MM.1S (cell line): ENCODE measurements around the gene HDGFL3.
"Not testable (repeated sequence)": the region's sequence is repeated elsewhere in the genome, so short reads cannot be mapped to it uniquely, and the experiment has no call there.

Experiments used
- CTCF ChIP-seq: fragments of 300-600 bp; sonication (generic); IDR thresholded peaks from 2 replicates; pipeline ENCODE4 v1.5.1; 2016; ENCODE audit warnings: antibody characterized with exemption, low read length, mixed read lengths
- EZH2 ChIP-seq: fragments of 300-600 bp; sonication (generic); optimal IDR thresholded peaks from 2 replicates; pipeline ENCODE3; 2017; ENCODE audit warnings: low read depth, mild to moderate bottlenecking, antibody characterized with exemption, low read length, mixed read lengths
- EZH2phosphoT487 ChIP-seq: fragments of 300-600 bp; sonication (generic); IDR thresholded peaks from 2 replicates; pipeline ENCODE4 v1.6.1; 2018; ENCODE audit warnings: antibody characterized with exemption, low read length

GRCh38 chr15:83221781-83222180, 14.2 kb upstream of the HDGFL3 start:
- not testable (repeated sequence) for TF ChIP-seq CTCF, EZH2, EZH2phosphoT487
